H9 (cell line): Measurements from ENCODE around the gene PDXK. TPM values are rescaled to one million over a fixed set of nuclear protein-coding genes. Genes with fewer than 3 reads are reported as not detected.

Experiments
- DNase-seq: peaks from one replicate; pipeline ENCODE4 v3.0.0-alpha.2; 2017
- H2AFZ ChIP-seq: one replicate; pipeline ENCODE4 v1.6.1; 2013; ENCODE audit warnings: mild to moderate bottlenecking, low read length, control low read depth, moderate library complexity
- H2AK5ac ChIP-seq: 2 replicates; pipeline ENCODE4 v1.6.1; 2013; ENCODE audit warnings: low read length, control low read depth, mixed read lengths; ENCODE audit not compliant: insufficient read length
- H2BK120ac ChIP-seq: one replicate; pipeline ENCODE4 v1.6.1; 2013; ENCODE audit warnings: low read depth, mild to moderate bottlenecking, low read length, control low read depth, inconsistent platforms; ENCODE audit not compliant: poor library complexity, severe bottlenecking
- H2BK12ac ChIP-seq: 2 replicates; pipeline ENCODE4 v1.6.1; 2013; ENCODE audit warnings: low read length, control low read depth, mixed read lengths, low read depth; ENCODE audit not compliant: insufficient read length
- H2BK15ac ChIP-seq: 2 replicates; pipeline ENCODE4 v1.6.1; 2013; ENCODE audit warnings: low read depth, low read length, control low read depth
- H2BK20ac ChIP-seq: one replicate; pipeline ENCODE4 v1.6.1; 2013; ENCODE audit warnings: low read depth, mild to moderate bottlenecking, low read length, control low read depth, inconsistent platforms; ENCODE audit not compliant: poor library complexity, severe bottlenecking
- H2BK5ac ChIP-seq: 2 replicates; pipeline ENCODE4 v1.6.1; 2013; ENCODE audit warnings: low read length, control low read depth, mixed read lengths; ENCODE audit not compliant: insufficient read length
- H3K14ac ChIP-seq: 2 replicates; pipeline ENCODE4 v1.6.1; 2013; ENCODE audit warnings: low read length, control low read depth; ENCODE audit not compliant: insufficient read depth
- H3K18ac ChIP-seq: 2 replicates; pipeline ENCODE4 v1.6.1; 2013; ENCODE audit warnings: low read depth, mild to moderate bottlenecking, mixed read lengths, low read length, control low read depth; ENCODE audit not compliant: insufficient read length
- H3K23ac ChIP-seq: 2 replicates; pipeline ENCODE4 v1.6.1; 2013; ENCODE audit warnings: low read length, control low read depth, mixed read lengths, low read depth; ENCODE audit not compliant: insufficient read length
- H3K23me2 ChIP-seq: 2 replicates; pipeline ENCODE4 v1.6.1; 2013; ENCODE audit warnings: low read depth, mild to moderate bottlenecking, mixed read lengths, low read length, control low read depth; ENCODE audit not compliant: insufficient read length, poor library complexity, severe bottlenecking
- H3K27ac ChIP-seq: 2 replicates; pipeline ENCODE4 v1.5.1; 2013; ENCODE audit warnings: low read length, control low read depth, mixed read lengths, low read depth; ENCODE audit not compliant: insufficient read length
- H3K27me3 ChIP-seq: 2 replicates; pipeline ENCODE4 v1.6.1; 2013; ENCODE audit warnings: low read length, control low read depth, inconsistent platforms; ENCODE audit not compliant: insufficient read depth
- H3K4ac ChIP-seq: 2 replicates; pipeline ENCODE4 v1.6.1; 2013; ENCODE audit warnings: low read depth, mild to moderate bottlenecking, control low read depth, inconsistent platforms, low read length, moderate library complexity
- H3K4me1 ChIP-seq: 2 replicates; pipeline ENCODE4 v1.6.1; 2013; ENCODE audit warnings: low read length, control low read depth, inconsistent platforms; ENCODE audit not compliant: insufficient read depth
- H3K4me2 ChIP-seq: 2 replicates; pipeline ENCODE4 v1.6.1; 2013; ENCODE audit warnings: low read length, control low read depth, mixed read lengths; ENCODE audit not compliant: insufficient read length, insufficient read depth
- H3K56ac ChIP-seq: 2 replicates; pipeline ENCODE4 v1.6.1; 2013; ENCODE audit warnings: low read depth, mild to moderate bottlenecking, mixed read lengths, low read length, control low read depth; ENCODE audit not compliant: insufficient read length
- H3K79me1 ChIP-seq: 2 replicates; pipeline ENCODE4 v1.6.1; 2013; ENCODE audit warnings: low read depth, mild to moderate bottlenecking, moderate library complexity, low read length, control low read depth, inconsistent platforms; ENCODE audit not compliant: insufficient read depth, poor library complexity, severe bottlenecking
- H3K79me2 ChIP-seq: 2 replicates; pipeline ENCODE4 v1.6.1; 2013; ENCODE audit warnings: low read length, control low read depth, inconsistent platforms; ENCODE audit not compliant: insufficient read depth
- H3K9ac ChIP-seq: 2 replicates; pipeline ENCODE4 v1.6.1; 2013; ENCODE audit warnings: low read length, control low read depth, mixed read lengths; ENCODE audit not compliant: insufficient read length; ENCODE audit errors: extremely low read depth
- H3K9me3 ChIP-seq: one replicate; pipeline ENCODE4 v1.6.1; 2013; ENCODE audit warnings: low read depth, low read length, inconsistent platforms; ENCODE audit not compliant: control insufficient read depth
- H3T11ph ChIP-seq: one replicate; pipeline ENCODE4 v1.6.1; 2013; ENCODE audit warnings: mild to moderate bottlenecking, low read length, control low read depth, inconsistent platforms
- H4K20me1 ChIP-seq: one replicate; pipeline ENCODE4 v1.6.1; 2013; ENCODE audit not compliant: control insufficient read depth, insufficient read length, insufficient read depth
- H4K5ac ChIP-seq: 2 replicates; pipeline ENCODE4 v1.6.1; 2013; ENCODE audit warnings: low read depth, mild to moderate bottlenecking, mixed read lengths, low read length, control low read depth; ENCODE audit not compliant: insufficient read length
- H4K8ac ChIP-seq: replicated peaks from 2 replicates; pipeline ENCODE4 v1.6.1; 2013; ENCODE audit warnings: low read length, control low read depth, mixed read lengths, low read depth; ENCODE audit not compliant: insufficient read length
- H4K91ac ChIP-seq: 2 replicates; pipeline ENCODE4 v1.6.1; 2013; ENCODE audit warnings: low read depth, mild to moderate bottlenecking, moderate library complexity, mixed read lengths, low read length, control low read depth; ENCODE audit not compliant: insufficient read length
- H3K27ac Mint-ChIP-seq, 3 experiments: 2 replicates in 2 of 3; 3 replicates in 1 of 3; pipeline ENCODE4 v1.8.0; 2020 to 2021; ENCODE audit warnings: mixed read lengths in 3 of 3, mild to moderate bottlenecking in 1 of 3, moderate library complexity in 1 of 3
- H3K27me3 Mint-ChIP-seq: 2 replicates; pipeline ENCODE4 v1.8.0; 2021; ENCODE audit warnings: low read depth, mild to moderate bottlenecking, moderate library complexity, mixed read lengths
- H3K36me3 Mint-ChIP-seq, 3 experiments: 2 replicates in 2 of 3; 3 replicates in 1 of 3; pipeline ENCODE4 v1.8.0; 2020 to 2021; ENCODE audit warnings: low read depth in 3 of 3, mixed read lengths in 3 of 3; ENCODE audit not compliant: insufficient read depth in 1 of 3
- H3K4me1 Mint-ChIP-seq, 2 experiments: 2 replicates each; pipeline ENCODE4 v1.8.0; 2020; ENCODE audit warnings: mixed read lengths in 2 of 2
- H3K4me3 Mint-ChIP-seq, 2 experiments: 2 replicates in 1 of 2; 3 replicates in 1 of 2; pipeline ENCODE4 v1.8.0; 2020 to 2021; ENCODE audit warnings: mild to moderate bottlenecking in 2 of 2, mixed read lengths in 2 of 2, moderate library complexity in 1 of 2
- H3K9me3 Mint-ChIP-seq, 2 experiments: 2 replicates in 1 of 2; 3 replicates in 1 of 2; pipeline ENCODE4 v1.8.0; 2020; ENCODE audit warnings: mild to moderate bottlenecking in 2 of 2, mixed read lengths in 2 of 2, moderate library complexity in 1 of 2
- WGBS: extraction: QIAGEN DNeasy Blood & Tissue Kit; methylation state at CpG from one replicate; pipeline ENCODE4 v1.1.7; 2013; ENCODE audit warnings: missing lambda C conversion rate, low lambda C conversion rate, mixed read lengths; ENCODE audit not compliant: insufficient read length; ENCODE audit errors: extremely low coverage; 5-methylcytosine and 5-hydroxymethylcytosine counted together
- total RNA-seq: library from RNA; stranded (reverse); gene quantifications from 2 replicates; pipeline ENCODE4 v1.2.1, GENCODE V29; 2021
- TF ChIP-seq, protein P1 (sequence below): fragments of 200-600 bp; sonication (generic); conservative IDR thresholded peaks from 3 replicates; pipeline ENCODE4 v1.8.0; 2021; ENCODE audit warnings: antibody characterized with exemption, mild to moderate bottlenecking

The PDXK gene
- total RNA-seq, 1 experiment from 2014 or later, result 109 TPM

DNA sequence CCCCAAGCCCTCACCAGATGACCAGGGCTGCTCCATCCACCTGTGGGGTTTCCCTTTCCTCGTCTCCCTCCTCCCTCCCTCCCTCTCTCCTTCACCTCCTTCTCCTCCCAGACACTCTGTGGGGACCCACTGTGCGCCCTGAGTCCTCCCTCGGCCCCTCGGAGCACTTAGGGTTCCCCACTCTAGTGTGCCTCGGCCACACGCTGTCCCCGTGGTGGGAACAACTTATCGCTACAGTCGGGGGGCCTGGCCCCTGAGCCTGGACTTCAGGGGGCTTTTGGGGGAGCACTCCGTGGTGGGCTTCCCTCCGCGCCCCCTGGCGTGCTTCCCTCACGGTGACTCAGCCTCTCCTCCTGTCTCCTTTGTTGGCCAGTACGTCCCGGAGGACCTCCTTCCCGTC, 29.7 kb downstream of the PDXK start:
- no peak overlapping the region for H3K9ac ChIP-seq
- H2BK12ac ChIP-seq, result no peak overlapping the region
- H3K9me3 ChIP-seq, result no peaks in the 10 kb centered on the region
- no peak overlapping the region for H2BK5ac ChIP-seq
- DNase-seq, result no peak
- H3K4me1 ChIP-seq, result no peaks in the 10 kb centered on the region
- H3K79me2 ChIP-seq, result no peaks in the 10 kb centered on the region
- no peak overlapping the region for H2BK20ac ChIP-seq
- H2BK120ac ChIP-seq, result no peak overlapping the region
- H3K4ac ChIP-seq, result no peak overlapping the region
- Mint-ChIP-seq H3K4me3 (no peak overlapping the region), H3K27ac (peak overlapping the region in 1 of 3 experiments; percentile 52; a peak in 1 of 7 replicates), H3K36me3 (peaks cover 25 to 72% (median 56%) of the 10 kb centered on the region in 3 experiments), H3K27me3 (no peaks in the 10 kb centered on the region), H3K4me1 (no peaks in the 10 kb centered on the region), H3K9me3 (no peaks in the 10 kb centered on the region)
- no peak overlapping the region for H3K14ac ChIP-seq
- no peak overlapping the region for H2AK5ac ChIP-seq
- no peak overlapping the region for H4K91ac ChIP-seq
- no peaks in the 10 kb centered on the region for H3K79me1 ChIP-seq
- H3K23me2 ChIP-seq, result no peaks in the 10 kb centered on the region
- H3K4me2 ChIP-seq, result no peak overlapping the region
- no CpG with 5 or more reads among the region's 17 CpGs for WGBS
- H3K27me3 ChIP-seq, result no peaks in the 10 kb centered on the region
- H4K20me1 ChIP-seq, result peaks cover 4% of the 10 kb centered on the region
- H2BK15ac ChIP-seq, result no peak overlapping the region
- no peak overlapping the region for H4K8ac ChIP-seq
- H2AFZ ChIP-seq, result no peak overlapping the region
- H4K5ac ChIP-seq, result no peak overlapping the region
- TF ChIP-seq, protein P1, sequence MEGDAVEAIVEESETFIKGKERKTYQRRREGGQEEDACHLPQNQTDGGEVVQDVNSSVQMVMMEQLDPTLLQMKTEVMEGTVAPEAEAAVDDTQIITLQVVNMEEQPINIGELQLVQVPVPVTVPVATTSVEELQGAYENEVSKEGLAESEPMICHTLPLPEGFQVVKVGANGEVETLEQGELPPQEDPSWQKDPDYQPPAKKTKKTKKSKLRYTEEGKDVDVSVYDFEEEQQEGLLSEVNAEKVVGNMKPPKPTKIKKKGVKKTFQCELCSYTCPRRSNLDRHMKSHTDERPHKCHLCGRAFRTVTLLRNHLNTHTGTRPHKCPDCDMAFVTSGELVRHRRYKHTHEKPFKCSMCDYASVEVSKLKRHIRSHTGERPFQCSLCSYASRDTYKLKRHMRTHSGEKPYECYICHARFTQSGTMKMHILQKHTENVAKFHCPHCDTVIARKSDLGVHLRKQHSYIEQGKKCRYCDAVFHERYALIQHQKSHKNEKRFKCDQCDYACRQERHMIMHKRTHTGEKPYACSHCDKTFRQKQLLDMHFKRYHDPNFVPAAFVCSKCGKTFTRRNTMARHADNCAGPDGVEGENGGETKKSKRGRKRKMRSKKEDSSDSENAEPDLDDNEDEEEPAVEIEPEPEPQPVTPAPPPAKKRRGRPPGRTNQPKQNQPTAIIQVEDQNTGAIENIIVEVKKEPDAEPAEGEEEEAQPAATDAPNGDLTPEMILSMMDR, result no peak
- no peak overlapping the region for H3K23ac ChIP-seq
- H3K27ac ChIP-seq, result no peak overlapping the region
- no peak overlapping the region for H3T11ph ChIP-seq
- no peak overlapping the region for H3K56ac ChIP-seq
- H3K18ac ChIP-seq, result no peak overlapping the region
